C4-2B (cell line): Measurements from ENCODE around the gene ZDHHC5.

Experiments used
- H3K27ac ChIP-seq: fragments of 450-650 bp; 2 replicates; pipeline ENCODE4 v1.5.1; 2017
- ZFX ChIP-seq: fragments of 450-650 bp; IDR thresholded peaks from 2 replicates; pipeline ENCODE4 v1.6.1; 2017
- TF ChIP-seq, protein P1 (sequence below): fragments of 450-650 bp; conservative IDR thresholded peaks from 2 replicates; pipeline ENCODE4 v1.5.1; 2017; ENCODE audit warnings: mild to moderate bottlenecking

The ZDHHC5 gene

DNA sequence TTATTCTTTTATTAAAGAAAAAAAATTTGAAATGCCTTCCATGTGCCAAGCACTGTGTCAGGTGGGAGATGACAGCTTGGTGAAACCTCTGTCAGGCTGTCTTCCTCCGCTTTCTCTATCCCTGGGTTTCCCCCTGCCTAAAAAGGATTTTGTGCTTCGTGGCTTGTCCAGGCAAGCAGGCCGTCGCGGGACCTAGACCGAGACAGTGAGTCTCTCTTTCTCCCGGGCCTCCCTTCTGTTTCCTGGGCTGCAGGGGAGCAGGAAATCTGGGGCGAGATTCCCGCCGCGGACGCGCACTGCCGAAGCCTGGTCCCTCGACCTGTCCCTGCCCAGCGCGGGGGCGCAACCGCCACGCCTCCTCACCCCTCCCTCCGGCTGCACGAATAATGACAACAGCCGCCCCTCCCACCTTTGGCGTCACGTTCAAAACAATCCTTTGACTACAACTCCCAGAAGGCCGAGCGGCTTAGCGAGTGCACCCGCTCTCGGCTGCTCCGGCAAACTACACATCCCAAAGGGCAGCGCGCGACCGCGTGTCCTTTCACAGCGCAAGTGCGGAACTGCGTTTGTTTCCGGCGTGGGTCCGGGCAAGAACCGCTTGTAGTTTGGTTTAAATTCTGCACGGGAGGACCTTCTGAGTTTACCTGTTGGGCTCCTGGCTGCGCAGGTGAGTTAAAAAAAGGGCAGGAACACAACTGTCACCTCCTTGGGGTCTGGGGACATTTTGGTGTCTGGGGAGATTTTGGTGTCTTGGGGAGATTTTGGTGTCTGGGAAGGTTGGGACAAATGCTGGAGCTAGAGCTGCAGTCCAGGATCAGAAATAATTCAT is 10.5 kb upstream of the ZDHHC5 start, which contains the start of gene CLP1:
Gene CLP1, plus strand, starts transcription at position 569 of the 829 bp plus-strand sequence. CDS start 1,715 bp downstream, outside the sequence.
- TF ChIP-seq, protein P1, sequence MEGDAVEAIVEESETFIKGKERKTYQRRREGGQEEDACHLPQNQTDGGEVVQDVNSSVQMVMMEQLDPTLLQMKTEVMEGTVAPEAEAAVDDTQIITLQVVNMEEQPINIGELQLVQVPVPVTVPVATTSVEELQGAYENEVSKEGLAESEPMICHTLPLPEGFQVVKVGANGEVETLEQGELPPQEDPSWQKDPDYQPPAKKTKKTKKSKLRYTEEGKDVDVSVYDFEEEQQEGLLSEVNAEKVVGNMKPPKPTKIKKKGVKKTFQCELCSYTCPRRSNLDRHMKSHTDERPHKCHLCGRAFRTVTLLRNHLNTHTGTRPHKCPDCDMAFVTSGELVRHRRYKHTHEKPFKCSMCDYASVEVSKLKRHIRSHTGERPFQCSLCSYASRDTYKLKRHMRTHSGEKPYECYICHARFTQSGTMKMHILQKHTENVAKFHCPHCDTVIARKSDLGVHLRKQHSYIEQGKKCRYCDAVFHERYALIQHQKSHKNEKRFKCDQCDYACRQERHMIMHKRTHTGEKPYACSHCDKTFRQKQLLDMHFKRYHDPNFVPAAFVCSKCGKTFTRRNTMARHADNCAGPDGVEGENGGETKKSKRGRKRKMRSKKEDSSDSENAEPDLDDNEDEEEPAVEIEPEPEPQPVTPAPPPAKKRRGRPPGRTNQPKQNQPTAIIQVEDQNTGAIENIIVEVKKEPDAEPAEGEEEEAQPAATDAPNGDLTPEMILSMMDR = no peak
- no peak for TF ChIP-seq ZFX
- H3K27ac ChIP-seq = peak within 1 kb of the TSS; percentile 61

DNA sequence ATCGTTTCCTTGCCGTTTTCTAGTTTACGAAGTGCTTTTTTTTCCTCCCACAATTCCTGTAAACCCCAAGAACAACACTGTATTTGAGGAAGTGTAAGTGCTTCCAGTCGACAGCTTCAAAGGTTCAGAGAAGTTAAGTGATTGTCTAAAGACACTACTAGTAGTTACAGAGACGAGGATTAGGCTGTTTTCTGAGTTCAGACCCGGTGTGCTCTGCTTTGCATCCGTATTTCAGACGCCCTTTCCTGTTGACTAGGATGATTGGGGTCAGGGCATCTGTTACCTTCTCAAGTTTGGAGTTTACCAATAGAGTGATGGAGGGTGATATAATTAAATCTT is 9.9 kb upstream of the ZDHHC5 start:
- H3K27ac ChIP-seq = peak overlapping the region; percentile 61
- TF ChIP-seq, protein P1 = no peak

DNA sequence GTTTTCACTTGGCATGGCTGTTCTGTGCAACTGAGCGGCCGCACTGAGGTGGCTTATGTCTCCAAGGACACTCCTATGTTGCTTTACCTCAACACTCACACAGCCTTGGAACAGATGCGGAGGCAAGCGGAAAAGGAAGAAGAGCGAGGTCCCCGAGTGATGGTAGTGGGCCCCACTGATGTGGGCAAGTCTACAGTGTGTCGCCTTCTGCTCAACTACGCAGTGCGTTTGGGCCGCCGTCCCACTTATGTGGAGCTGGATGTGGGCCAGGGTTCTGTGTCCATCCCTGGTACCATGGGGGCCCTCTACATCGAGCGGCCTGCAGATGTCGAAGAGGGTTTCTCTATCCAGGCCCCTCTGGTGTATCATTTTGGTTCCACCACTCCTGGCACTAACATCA is 8.2 kb upstream of the ZDHHC5 start:
- TF ChIP-seq, protein P1 = no peak
- TF ChIP-seq ZFX = no peak
- H3K27ac ChIP-seq = no peak overlapping the region

DNA sequence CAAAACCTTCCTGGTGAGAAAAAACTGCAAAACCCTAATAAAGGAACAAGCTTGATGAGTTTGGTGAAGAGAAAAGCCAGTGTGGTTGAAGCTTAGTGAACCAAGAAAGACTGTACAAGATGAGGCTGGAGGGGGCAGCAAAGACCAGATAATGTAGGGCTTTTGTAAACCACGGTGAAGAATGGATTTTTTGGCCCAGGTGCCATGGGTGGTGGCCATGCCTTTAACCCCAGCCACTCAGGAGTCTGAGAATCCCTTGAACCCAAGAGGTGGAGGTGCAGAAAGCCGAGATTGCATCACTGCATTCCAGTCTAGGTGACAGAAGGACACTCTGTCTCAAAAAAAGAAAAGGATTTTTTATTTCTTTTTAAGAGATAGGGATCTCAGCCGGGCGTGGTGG is 5.0 kb upstream of the ZDHHC5 start:
- TF ChIP-seq, protein P1 = no peak; the same call in 1 of the 2 replicates
- no peak for TF ChIP-seq ZFX
- no peak overlapping the region for H3K27ac ChIP-seq

DNA sequence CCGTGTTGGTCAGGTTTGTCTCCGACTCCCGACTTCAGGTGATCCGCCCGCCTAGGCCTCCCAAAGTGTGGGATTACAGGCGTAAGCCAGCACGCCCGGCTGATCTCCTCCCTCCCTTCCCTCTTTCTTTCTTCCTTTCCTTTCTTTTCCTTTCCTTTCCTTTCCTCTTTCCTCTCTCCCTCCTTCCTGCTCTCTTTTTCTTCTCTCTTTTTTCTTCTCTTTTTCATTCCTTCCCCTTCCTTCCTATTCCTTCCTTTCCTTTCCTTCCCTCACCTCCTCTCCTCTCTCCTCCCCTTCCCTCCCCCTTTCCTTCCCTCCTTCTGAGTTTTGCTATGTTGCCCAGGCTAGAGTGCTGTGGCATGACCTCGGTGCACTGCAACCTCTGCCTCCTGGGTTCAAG is 3.9 kb upstream of the ZDHHC5 start:
- TF ChIP-seq, protein P1 = no peak
- TF ChIP-seq ZFX = no peak

DNA sequence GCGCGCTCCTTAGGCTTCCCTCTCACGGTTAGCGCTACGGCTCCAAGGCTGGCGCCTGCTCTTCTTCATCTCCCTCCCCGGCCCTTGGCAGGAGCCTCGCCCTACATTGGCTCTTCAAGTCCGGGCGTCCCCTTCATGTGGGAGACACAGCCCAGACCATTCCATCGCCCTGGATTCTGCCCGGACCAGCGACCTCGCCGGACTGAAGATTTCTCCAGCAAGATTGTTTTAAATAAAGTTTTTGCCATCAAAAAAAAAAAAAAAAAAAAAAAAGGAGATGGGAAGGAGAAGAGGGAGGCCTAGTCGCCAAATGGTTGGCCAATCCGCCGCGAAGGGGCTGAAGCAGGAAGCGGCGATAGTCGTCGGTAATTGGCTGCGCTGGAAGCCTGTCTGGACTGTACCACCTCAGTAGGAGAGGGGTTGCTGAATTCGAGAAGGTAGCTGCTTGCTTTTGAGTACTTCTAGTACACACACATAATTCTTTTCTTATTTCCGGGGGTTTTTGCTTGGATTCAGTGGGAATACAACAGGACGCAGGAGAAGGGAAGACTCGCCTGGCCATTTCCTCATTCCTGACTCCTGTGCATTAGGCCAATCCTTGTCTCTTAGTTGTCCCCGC is 688 bp upstream of the ZDHHC5 start:
- no peak for TF ChIP-seq ZFX
- TF ChIP-seq, protein P1 = no peak
- H3K27ac ChIP-seq = peak overlapping the region; percentile 97

More for the DNA sequence above, 3.9 kb upstream of the ZDHHC5 start:
- H3K27ac ChIP-seq = no peak overlapping the region

DNA sequence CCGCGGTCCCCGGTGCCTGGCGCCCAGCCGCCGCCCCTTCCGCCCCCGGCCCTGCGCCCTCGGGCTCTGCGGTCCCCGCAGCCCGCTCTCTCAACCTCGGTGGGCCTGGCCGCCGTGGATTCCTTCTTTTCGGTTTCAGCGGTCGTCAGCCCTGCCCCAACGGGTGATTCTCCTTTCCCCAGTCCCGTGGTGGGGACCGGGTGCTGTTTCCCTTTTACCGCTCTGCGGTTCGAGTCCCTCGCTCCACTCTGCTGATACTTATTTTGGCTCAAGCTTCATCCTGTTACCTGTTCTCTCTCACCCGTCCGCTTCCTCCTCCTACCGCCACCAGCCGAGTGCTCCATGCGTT is 494 bp downstream of the ZDHHC5 start:
- peak overlapping the region; percentile 97 for H3K27ac ChIP-seq
- TF ChIP-seq, protein P1 = no peak
- 0 out of 2 replicates have a peak, but pooled peaks have one; percentile 79 for TF ChIP-seq ZFX
